Loucy (cell line): ENCODE data around the gene CHEK2.

Experiments
- H2AFZ ChIP-seq: fragments of 200-600 bp; sonication (generic); 2 replicates; pipeline ENCODE4 v1.6.0; 2016; ENCODE audit warnings: antibody characterized with exemption, mild to moderate bottlenecking, low read length, moderate library complexity
- H3F3A ChIP-seq: fragments of 200-600 bp; 2 replicates; pipeline ENCODE4 v1.6.0; 2016; ENCODE audit warnings: antibody characterized with exemption, low read depth, mild to moderate bottlenecking
- H3K27me3 ChIP-seq: fragments of 200-600 bp; sonication (generic); 2 replicates; pipeline ENCODE4 v1.6.1; 2014; ENCODE audit warnings: low read length, mild to moderate bottlenecking; ENCODE audit not compliant: insufficient read depth, poor library complexity, severe bottlenecking
- H3K36me3 ChIP-seq: fragments of 200-600 bp; sonication (generic); 2 replicates; pipeline ENCODE4 v1.6.1; 2016; ENCODE audit warnings: low read length; ENCODE audit not compliant: insufficient read depth
- H3K4me1 ChIP-seq: fragments of 200-600 bp; sonication (generic); 2 replicates; pipeline ENCODE4 v1.5.1; 2014; ENCODE audit warnings: low read length, mild to moderate bottlenecking; ENCODE audit not compliant: insufficient read depth, poor library complexity, severe bottlenecking
- H3K4me2 ChIP-seq: fragments of 200-600 bp; sonication (generic); 2 replicates; pipeline ENCODE4 v1.6.0; 2014; ENCODE audit warnings: antibody characterized with exemption, low read length, low read depth, mild to moderate bottlenecking; ENCODE audit not compliant: poor library complexity, severe bottlenecking
- H3K4me3 ChIP-seq: fragments of 200-600 bp; sonication (generic); 2 replicates; pipeline ENCODE4 v1.5.1; 2014; ENCODE audit warnings: low read length, mild to moderate bottlenecking, mixed read lengths; ENCODE audit not compliant: poor library complexity, severe bottlenecking
- H3K79me2 ChIP-seq: fragments of 200-600 bp; sonication (generic); 2 replicates; pipeline ENCODE4 v1.6.1; 2014; ENCODE audit warnings: low read length; ENCODE audit not compliant: insufficient read depth
- H3K9ac ChIP-seq: fragments of 200-600 bp; sonication (generic); 2 replicates; pipeline ENCODE4 v1.6.0; 2014; ENCODE audit warnings: mild to moderate bottlenecking, low read depth, low read length, moderate library complexity; ENCODE audit not compliant: poor library complexity, severe bottlenecking
- H3K9me2 ChIP-seq: fragments of 200-600 bp; sonication (generic); replicated peaks from 2 replicates; pipeline ENCODE4 v1.6.1; 2016; ENCODE audit warnings: low read depth, low read length, mixed read lengths
- H3K9me3 ChIP-seq: fragments of 200-600 bp; sonication (generic); 2 replicates; pipeline ENCODE4 v1.6.1; 2014; ENCODE audit warnings: mild to moderate bottlenecking, antibody characterized with exemption, low read length, low read depth; ENCODE audit not compliant: insufficient read depth
- H4K20me1 ChIP-seq: fragments of 200-600 bp; sonication (generic); 2 replicates; pipeline ENCODE4 v1.6.0; 2014; ENCODE audit warnings: antibody characterized with exemption, low read length, mild to moderate bottlenecking; ENCODE audit not compliant: insufficient read depth, poor library complexity, severe bottlenecking
- EZH2phosphoT487 ChIP-seq: fragments of 200-600 bp; IDR thresholded peaks from 2 replicates; pipeline ENCODE4 v1.6.1; 2018; ENCODE audit warnings: antibody characterized with exemption, mild to moderate bottlenecking, moderate library complexity, borderline replicate concordance
- TF ChIP-seq, protein P1 (sequence below): fragments of 200-600 bp; sonication (generic); conservative IDR thresholded peaks from 2 replicates; pipeline ENCODE4 v1.5.1; 2014; ENCODE audit warnings: mild to moderate bottlenecking, antibody characterized with exemption, low read length

The CHEK2 gene

DNA sequence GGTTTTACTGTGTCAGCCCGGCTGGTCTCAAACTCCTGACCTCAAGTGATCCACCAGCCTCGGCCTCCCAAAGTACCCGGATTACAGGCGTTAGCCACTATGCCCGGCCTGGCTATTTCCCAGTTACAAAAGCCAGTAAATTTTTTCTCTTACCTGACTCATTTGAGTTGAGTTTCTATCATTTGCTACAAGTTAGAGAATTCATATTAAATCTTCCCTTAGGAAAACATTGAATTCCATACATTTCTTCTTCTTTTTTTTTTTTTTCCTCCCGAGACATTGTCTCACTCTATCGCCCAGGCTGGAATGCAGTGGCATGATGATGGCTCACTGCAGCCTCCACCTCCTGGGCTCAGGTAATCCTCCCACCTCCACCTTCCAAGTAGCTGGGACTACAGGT lies 26.0 kb downstream of the CHEK2 start:
- Histone ChIP-seq H3K9me3 (no peaks in the 10 kb centered on the region), H3K79me2 (no peaks in the 10 kb centered on the region), H3K36me3 (peaks cover 32% of the 10 kb centered on the region; the same call in 1 of the 2 replicates), H3K9me2 (no peaks in the 10 kb centered on the region), H3K27me3 (no peaks in the 10 kb centered on the region), H3K4me3 (no peak overlapping the region), H3K4me2 (no peak overlapping the region), H3K9ac (no peak overlapping the region), H2AFZ (no peak overlapping the region), H3K4me1 (peaks cover 23% of the 10 kb centered on the region), H3F3A (no peaks in the 10 kb centered on the region), H4K20me1 (no peaks in the 10 kb centered on the region)
- TF ChIP-seq EZH2phosphoT487, result no peak
- TF ChIP-seq, protein P1, sequence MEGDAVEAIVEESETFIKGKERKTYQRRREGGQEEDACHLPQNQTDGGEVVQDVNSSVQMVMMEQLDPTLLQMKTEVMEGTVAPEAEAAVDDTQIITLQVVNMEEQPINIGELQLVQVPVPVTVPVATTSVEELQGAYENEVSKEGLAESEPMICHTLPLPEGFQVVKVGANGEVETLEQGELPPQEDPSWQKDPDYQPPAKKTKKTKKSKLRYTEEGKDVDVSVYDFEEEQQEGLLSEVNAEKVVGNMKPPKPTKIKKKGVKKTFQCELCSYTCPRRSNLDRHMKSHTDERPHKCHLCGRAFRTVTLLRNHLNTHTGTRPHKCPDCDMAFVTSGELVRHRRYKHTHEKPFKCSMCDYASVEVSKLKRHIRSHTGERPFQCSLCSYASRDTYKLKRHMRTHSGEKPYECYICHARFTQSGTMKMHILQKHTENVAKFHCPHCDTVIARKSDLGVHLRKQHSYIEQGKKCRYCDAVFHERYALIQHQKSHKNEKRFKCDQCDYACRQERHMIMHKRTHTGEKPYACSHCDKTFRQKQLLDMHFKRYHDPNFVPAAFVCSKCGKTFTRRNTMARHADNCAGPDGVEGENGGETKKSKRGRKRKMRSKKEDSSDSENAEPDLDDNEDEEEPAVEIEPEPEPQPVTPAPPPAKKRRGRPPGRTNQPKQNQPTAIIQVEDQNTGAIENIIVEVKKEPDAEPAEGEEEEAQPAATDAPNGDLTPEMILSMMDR, result no peak

DNA sequence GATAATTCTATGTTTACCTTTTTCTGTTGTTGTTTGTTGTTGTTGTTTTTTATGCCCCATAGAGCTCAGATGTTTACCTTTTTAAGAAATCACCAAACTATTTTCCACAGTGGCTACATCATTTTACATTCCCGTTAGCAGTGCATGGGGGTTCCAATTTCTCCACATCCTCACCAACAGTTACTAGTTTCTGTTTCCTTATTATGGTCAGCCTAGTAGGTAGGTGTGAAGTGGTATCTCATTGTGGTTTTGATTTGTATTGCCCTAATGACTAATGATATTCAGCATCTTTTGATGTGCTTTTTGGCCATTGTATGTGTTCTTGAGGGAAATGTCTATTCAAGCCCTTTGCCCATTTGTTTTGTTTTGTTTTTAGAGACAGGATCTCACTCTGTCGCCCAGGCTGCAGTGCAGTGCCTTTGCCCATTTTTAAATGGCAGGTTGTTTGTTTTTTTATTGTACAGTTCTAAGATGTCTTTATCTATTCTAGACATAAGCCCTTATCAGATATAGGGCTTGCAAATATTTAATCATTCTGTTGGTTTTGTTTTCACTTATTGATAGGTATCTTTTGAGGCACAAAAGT lies 27.5 kb downstream of the CHEK2 start:
- no peak overlapping the region for H3K9ac ChIP-seq
- no peaks in the 10 kb centered on the region for H3K9me2 ChIP-seq
- H3K4me1 ChIP-seq, result peaks cover 29% of the 10 kb centered on the region
- no peaks in the 10 kb centered on the region for H3F3A ChIP-seq
- H2AFZ ChIP-seq, result no peak overlapping the region
- H3K79me2 ChIP-seq, result no peaks in the 10 kb centered on the region
- TF ChIP-seq, protein P1, result no peak
- no peak for TF ChIP-seq EZH2phosphoT487
- H3K4me3 ChIP-seq, result no peak overlapping the region
- H3K4me2 ChIP-seq, result no peak overlapping the region
- no peaks in the 10 kb centered on the region for H3K9me3 ChIP-seq
- H3K36me3 ChIP-seq, result peaks cover 38% of the 10 kb centered on the region
- H3K27me3 ChIP-seq, result no peaks in the 10 kb centered on the region
- H4K20me1 ChIP-seq, result no peaks in the 10 kb centered on the region

DNA sequence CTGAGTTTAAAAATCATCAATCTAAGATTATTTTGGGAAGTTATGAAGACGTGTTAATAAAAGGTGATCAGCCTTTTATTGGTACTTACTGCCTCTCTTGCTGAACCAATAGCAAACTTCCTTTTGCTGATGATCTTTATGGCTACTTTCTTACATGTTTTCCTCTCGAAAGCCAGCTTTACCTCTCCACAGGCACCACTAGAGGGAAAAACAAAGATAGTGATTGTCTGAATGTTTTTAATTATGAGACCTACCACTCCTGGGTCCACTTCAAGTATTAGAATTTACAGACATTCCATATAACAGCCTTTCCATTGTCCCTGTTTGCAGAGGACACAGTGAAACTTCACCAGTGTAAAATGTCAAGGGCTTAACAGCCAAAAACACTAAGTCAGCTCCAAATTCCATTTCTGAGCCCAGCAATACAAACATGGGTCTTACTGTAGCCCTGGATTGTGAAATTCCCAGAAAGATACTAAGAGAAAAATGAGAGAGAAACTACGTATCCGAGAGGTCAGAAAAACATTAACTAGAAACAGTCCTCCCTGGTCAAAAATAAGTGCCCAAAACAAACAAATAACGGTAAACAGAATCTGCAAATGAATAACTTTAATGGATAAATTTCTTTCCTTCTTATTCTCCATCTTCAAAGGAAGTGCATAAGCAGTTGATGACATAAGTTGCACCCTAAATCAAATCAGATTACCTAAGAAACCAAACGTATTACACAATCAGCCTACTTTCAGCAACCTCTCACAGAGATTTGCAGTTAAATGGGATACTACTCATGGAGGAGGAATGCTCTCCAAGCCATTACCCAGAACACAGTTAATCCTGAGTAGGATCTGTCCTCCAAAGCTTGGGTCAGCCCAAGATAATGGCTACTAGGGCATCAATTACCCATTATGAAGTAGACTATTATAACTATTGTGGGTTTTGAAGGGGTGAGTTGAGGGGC lies 29.5 kb downstream of the CHEK2 start:
- no peak overlapping the region for H2AFZ ChIP-seq

More for the DNA sequence above, 29.5 kb downstream of the CHEK2 start:
- H3K36me3 ChIP-seq, result peaks cover 39% of the 10 kb centered on the region
- H3K9ac ChIP-seq, result no peak overlapping the region
- no peak overlapping the region for H3K4me3 ChIP-seq
- H3K9me3 ChIP-seq, result no peaks in the 10 kb centered on the region
- H3K79me2 ChIP-seq, result no peaks in the 10 kb centered on the region
- H4K20me1 ChIP-seq, result no peaks in the 10 kb centered on the region
- peaks cover 29% of the 10 kb centered on the region for H3K4me1 ChIP-seq
- H3K9me2 ChIP-seq, result no peaks in the 10 kb centered on the region
- H3K4me2 ChIP-seq, result no peak overlapping the region
- H3F3A ChIP-seq, result no peaks in the 10 kb centered on the region
- TF ChIP-seq EZH2phosphoT487, result no peak
- TF ChIP-seq, protein P1, result no peak
- no peaks in the 10 kb centered on the region for H3K27me3 ChIP-seq
